ENCODE data around the gene SDK2. TPM values are rescaled to one million over a fixed set of nuclear protein-coding genes. Genes with fewer than 3 reads are reported as not detected.

SDK2 gene
- total and polyA plus RNA-seq, 2 donors from 2014 or later: 0.37 to 2.4 TPM

- peaks cover 0 to 6% (median 0%) of the 10 kb centered on the region in 3 donors for H3K9me3 ChIP-seq (ENCODE audit: control insufficient read depth in 2 of 3, insufficient read depth in 1 of 3, low read length in 3 of 3)
- TF ChIP-seq CTCF (IDR thresholded peaks at IDR 0.05; ENCODE audit: borderline replicate concordance, extremely low read depth, insufficient read depth): no peak
- DNase-seq (no peak), FAIRE-seq (no peak)
- intact Hi-C loops (cut with DNase I): no loop called here
- no peak overlapping the region for H3K4me3 ChIP-seq (ENCODE audit: low read length in 3 of 3)
- peaks cover 0 to 2% (median 0%) of the 10 kb centered on the region in 3 donors for H3K36me3 ChIP-seq (ENCODE audit: control insufficient read depth in 2 of 3, insufficient read depth in 3 of 3, low read length in 3 of 3)
- peaks cover 0 to 3% (median 0%) of the 10 kb centered on the region in 3 donors for H3K4me1 ChIP-seq (ENCODE audit: control insufficient read depth in 2 of 3, insufficient read depth in 2 of 3, low read depth in 1 of 3, low read length in 3 of 3)
- no peak overlapping the region for H3K27ac ChIP-seq (ENCODE audit: low read depth in 2 of 2, low read length in 2 of 2)
- H3K27me3 ChIP-seq (ENCODE audit: control insufficient read depth, insufficient read depth, low read length): no peaks in the 10 kb centered on the region
- H3K9ac ChIP-seq (ENCODE audit: low read length in 3 of 3): no peak overlapping the region
Observed at GRCh38 chr17:73620414-73620813, 23.8 kb downstream of the SDK2 start.

GRCh38 chr17:73617501-73617900, 26.7 kb downstream of the SDK2 start:
- intact Hi-C loops (cut with DNase I): no loop called here
- Histone ChIP-seq H3K9me3 (ENCODE audit: control insufficient read depth in 2 of 3, insufficient read depth in 1 of 3, low read length in 3 of 3) (peaks cover 0 to 6% (median 0%) of the 10 kb centered on the region in 3 donors), H3K27ac (ENCODE audit: low read depth in 2 of 2, low read length in 2 of 2) (no peak overlapping the region), H3K9ac (ENCODE audit: low read length in 3 of 3) (no peak overlapping the region), H3K27me3 (ENCODE audit: control insufficient read depth, insufficient read depth, low read length) (no peaks in the 10 kb centered on the region), H3K4me1 (ENCODE audit: control insufficient read depth in 2 of 3, insufficient read depth in 2 of 3, low read depth in 1 of 3, low read length in 3 of 3) (peaks cover 0 to 3% (median 0%) of the 10 kb centered on the region in 3 donors), H3K4me3 (ENCODE audit: low read length in 3 of 3) (no peak overlapping the region), H3K36me3 (ENCODE audit: control insufficient read depth in 2 of 3, insufficient read depth in 3 of 3, low read length in 3 of 3) (peaks cover 0 to 2% (median 0%) of the 10 kb centered on the region in 3 donors)
- no peak for TF ChIP-seq CTCF (IDR thresholded peaks at IDR 0.05; ENCODE audit: borderline replicate concordance, extremely low read depth, insufficient read depth)
- DNase-seq: no peak
- no peak for FAIRE-seq

- no peak for TF ChIP-seq CTCF (IDR thresholded peaks at IDR 0.05; ENCODE audit: borderline replicate concordance, extremely low read depth, insufficient read depth)
- Histone ChIP-seq H3K27ac (ENCODE audit: low read depth in 2 of 2, low read length in 2 of 2) (no peak overlapping the region), H3K4me1 (ENCODE audit: control insufficient read depth in 2 of 3, insufficient read depth in 2 of 3, low read depth in 1 of 3, low read length in 3 of 3) (peaks cover 0 to 3% (median 0%) of the 10 kb centered on the region in 3 donors), H3K9me3 (ENCODE audit: control insufficient read depth in 2 of 3, insufficient read depth in 1 of 3, low read length in 3 of 3) (peaks cover 0 to 6% (median 0%) of the 10 kb centered on the region in 3 donors), H3K36me3 (ENCODE audit: control insufficient read depth in 2 of 3, insufficient read depth in 3 of 3, low read length in 3 of 3) (peaks cover 0 to 2% (median 0%) of the 10 kb centered on the region in 3 donors), H3K9ac (ENCODE audit: low read length in 3 of 3) (no peak overlapping the region), H3K27me3 (ENCODE audit: control insufficient read depth, insufficient read depth, low read length) (no peaks in the 10 kb centered on the region), H3K4me3 (ENCODE audit: low read length in 3 of 3) (no peak overlapping the region)
- peak in 4 of 5 donors; percentile 52 to 75 (median 56) for DNase-seq
- intact Hi-C loops (cut with DNase I): no loop called here
- FAIRE-seq: no peak
Observed at GRCh38 chr17:73616873-73617404, 27.3 kb downstream of the SDK2 start.

Measured in kidney (tissue), 14 donors.